Chondrocyte (in vitro differentiated cells): ENCODE results near the gene GBP6. TPM values are rescaled to one million over a fixed set of nuclear protein-coding genes. Genes with fewer than 3 reads are reported as not detected.
A peak's percentile ranks its signal among the peaks of the same experiment; 100 is the strongest.

Experiments used
- DNase-seq: peaks from one replicate; pipeline ENCODE4 v3.0.0; 2021; ENCODE audit warnings: mixed read lengths, low spot score
- H3K27ac Mint-ChIP-seq: one replicate; pipeline ENCODE4 v1.8.0; 2021; ENCODE audit warnings: mild to moderate bottlenecking, moderate library complexity, mixed read lengths; ENCODE audit not compliant: unreplicated experiment
- H3K27me3 Mint-ChIP-seq: 2 replicates; pipeline ENCODE4 v1.8.0; 2021; ENCODE audit warnings: low read depth, mixed read lengths
- H3K36me3 Mint-ChIP-seq: 2 replicates; pipeline ENCODE4 v1.8.0; 2021; ENCODE audit warnings: low read depth, mixed read lengths
- H3K4me1 Mint-ChIP-seq: 2 replicates; pipeline ENCODE4 v1.8.0; 2021; ENCODE audit warnings: low read depth, mild to moderate bottlenecking, mixed read lengths
- H3K4me3 Mint-ChIP-seq: one replicate; pipeline ENCODE4 v1.8.0; 2021; ENCODE audit warnings: mild to moderate bottlenecking, moderate library complexity, mixed read lengths; ENCODE audit not compliant: unreplicated experiment
- H3K9me3 Mint-ChIP-seq: 2 replicates; pipeline ENCODE4 v1.8.0; 2021; ENCODE audit warnings: low read depth, mixed read lengths
- CTCF ChIP-seq: fragments of 200-600 bp; sonication (generic); IDR thresholded peaks from 2 replicates; pipeline ENCODE4 v1.5.0; 2021; ENCODE audit warnings: antibody characterized with exemption, mild to moderate bottlenecking, moderate library complexity
- total RNA-seq: library from RNA; stranded (reverse); gene quantifications from 3 replicates; pipeline ENCODE4 v1.2.1, GENCODE V29; 2021

GBP6 gene
- total RNA-seq, 1 donor from 2014 or later, result not detected

- DNase-seq, result no peak
- Mint-ChIP-seq H3K36me3 (no peaks in the 10 kb centered on the region), H3K4me3 (no peak overlapping the region), H3K27me3 (peaks cover 26% of the 10 kb centered on the region), H3K27ac (no peak overlapping the region), H3K4me1 (no peaks in the 10 kb centered on the region), H3K9me3 (no peaks in the 10 kb centered on the region)
- no peak for TF ChIP-seq CTCF
Measured at GRCh38 chr1:89352421-89352820, 11.4 kb upstream of the GBP6 start.

- Mint-ChIP-seq H3K36me3 (no peaks in the 10 kb centered on the region), H3K9me3 (no peaks in the 10 kb centered on the region), H3K27me3 (peaks cover 30% of the 10 kb centered on the region), H3K27ac (no peak overlapping the region), H3K4me1 (peaks cover 2% of the 10 kb centered on the region), H3K4me3 (no peak overlapping the region)
- no peak for DNase-seq
- TF ChIP-seq CTCF, result no peak
Measured at GRCh38 chr1:89354205-89354604, 9.7 kb upstream of the GBP6 start.

GRCh38 chr1:89355056-89355455, 8.8 kb upstream of the GBP6 start:
- Mint-ChIP-seq H3K4me3 (no peak overlapping the region), H3K9me3 (no peaks in the 10 kb centered on the region), H3K27ac (no peak overlapping the region), H3K4me1 (peaks cover 2% of the 10 kb centered on the region), H3K27me3 (peaks cover 34% of the 10 kb centered on the region), H3K36me3 (no peaks in the 10 kb centered on the region)
- no peak for TF ChIP-seq CTCF
- no peak for DNase-seq

- no peaks in the 10 kb centered on the region for H3K36me3 Mint-ChIP-seq
- H3K27ac Mint-ChIP-seq, result no peak overlapping the region
- no peak for DNase-seq
- no peak for TF ChIP-seq CTCF
- no peak overlapping the region for H3K4me3 Mint-ChIP-seq
- H3K27me3 Mint-ChIP-seq, result peaks cover 37% of the 10 kb centered on the region
- no peaks in the 10 kb centered on the region for H3K9me3 Mint-ChIP-seq
- peaks cover 2% of the 10 kb centered on the region for H3K4me1 Mint-ChIP-seq
Measured at GRCh38 chr1:89356658-89357400, 7.0 kb upstream of the GBP6 start.

- Mint-ChIP-seq H3K27ac (no peak overlapping the region), H3K4me1 (peaks cover 2% of the 10 kb centered on the region), H3K36me3 (no peaks in the 10 kb centered on the region), H3K9me3 (no peaks in the 10 kb centered on the region), H3K4me3 (no peak overlapping the region), H3K27me3 (peaks cover 36% of the 10 kb centered on the region)
- peak; percentile 91 for TF ChIP-seq CTCF
- DNase-seq, result no peak
Measured at GRCh38 chr1:89358287-89358893, 5.5 kb upstream of the GBP6 start.
